Transverse colon (tissue), 4 donors: ENCODE data around the gene KRTAP9-6. TPM values are rescaled to one million over a fixed set of nuclear protein-coding genes. Genes with fewer than 3 reads are reported as not detected.
"Not testable (repeated sequence)": the region's sequence is repeated elsewhere in the genome, so short reads cannot be mapped to it uniquely, and the experiment has no call there.

Source experiments
- DNase-seq: peaks from one replicate; pipeline ENCODE4 v3.0.0-alpha.2; 2019
- H3K27ac ChIP-seq, 4 donors: fragments of 200-600 bp; sonication (generic); 2 replicates each; pipeline ENCODE4 v1.5.1; 2016 to 2018; ENCODE audit warnings: inconsistent platforms in 4 of 4
- H3K27me3 ChIP-seq: fragments of 200-600 bp; sonication (generic); 2 replicates; pipeline ENCODE4 v1.5.1; 2017; ENCODE audit warnings: inconsistent platforms
- H3K36me3 ChIP-seq, 4 donors: fragments of 200-600 bp; sonication (generic); 2 replicates each; pipeline ENCODE4 v1.5.1; 2017 to 2019; ENCODE audit warnings: inconsistent platforms in 4 of 4
- H3K4me1 ChIP-seq, 4 donors: fragments of 200-600 bp; sonication (generic); 2 replicates each; pipeline ENCODE4 v1.5.1; 2017 to 2020; ENCODE audit warnings: inconsistent platforms in 4 of 4
- H3K4me3 ChIP-seq, 4 donors: fragments of 200-600 bp; sonication (generic); 1 replicate in 1 of 4; 2 replicates in 3 of 4; pipeline versions ENCODE4 v1.5.1 to v1.6.1; 2017 to 2019; ENCODE audit warnings: inconsistent platforms in 4 of 4
- H3K9me3 ChIP-seq, 2 donors: fragments of 200-600 bp; sonication (generic); 2 replicates each; pipeline ENCODE4 v1.5.1; 2017 to 2019; ENCODE audit warnings: inconsistent platforms in 2 of 2
- CTCF ChIP-seq, 5 experiments: fragments of 200-600 bp in 3 of 5; fragments of 450-650 bp in 2 of 5; sonication (generic) in 3 of 5; IDR thresholded peaks; 1 replicate in 2 of 5; 2 replicates in 3 of 5; pipeline ENCODE4 v1.5.1; 2016 to 2017; ENCODE audit warnings: antibody characterized with exemption in 5 of 5, inconsistent platforms in 3 of 5, mild to moderate bottlenecking in 2 of 5, moderate library complexity in 1 of 5
- EP300 ChIP-seq: sonication (generic); formaldehyde crosslinking; IDR thresholded peaks from one replicate; pipeline ENCODE4 v1.6.1; 2017; ENCODE audit warnings: antibody characterized with exemption, low read depth
- POLR2A ChIP-seq: fragments of 450-650 bp; IDR thresholded peaks from one replicate; pipeline ENCODE4 v1.6.1; 2016; ENCODE audit warnings: antibody characterized with exemption, mild to moderate bottlenecking, moderate library complexity
- POLR2AphosphoS5 ChIP-seq, 3 donors: sonication (generic); formaldehyde crosslinking; IDR thresholded peaks; one replicate each; pipeline ENCODE4 v1.6.1; 2016; ENCODE audit warnings: antibody characterized with exemption in 3 of 3
- WGBS, 2 donors: methylation state at CpG; one replicate each; pipeline ENCODE4 v1.1.5; 2018; ENCODE audit warnings: low coverage in 1 of 2; 5-methylcytosine and 5-hydroxymethylcytosine counted together
- in situ Hi-C, 4 donors: fragments of 200-750 bp; cut with MboI; loops; one replicate each; pipeline versions ENCODE4 v1.15.0 to v1.15.1; 2017; ENCODE audit warnings: low sequenced_read_pairs in 3 of 4, low pct_ligation_motif_present in 1 of 4, low pct_unique_long_range_greater_than_20kb in 1 of 4
- intact Hi-C: fragments of 100-400 bp; cut with DNase I; formaldehyde crosslinking; loops from one replicate; pipeline ENCODE4 v1.15.1; 2023; ENCODE audit warnings: low total_unique reads
- total RNA-seq, 4 donors: library from RNA; depleted of rRNA; stranded (reverse); fragments of >200 nt; gene quantifications; one replicate each; pipeline ENCODE4 v1.1.0, GENCODE V29; 2016

KRTAP9-6 gene
- total RNA-seq, 4 donors from 2014 or later = not detected

GRCh38 chr17:41230094-41230493, 35.1 kb upstream of the KRTAP9-6 start:
- intact Hi-C loops (no loop called here), in situ Hi-C loops (no loop called here)
- TF ChIP-seq POLR2AphosphoS5 (IDR thresholded peaks at IDR 0.05) (no peak), POLR2A (no peak), CTCF (IDR thresholded peaks at IDR 0.05) (no peak), EP300 (no peak)
- Histone ChIP-seq H3K4me3 (no peak overlapping the region), H3K27me3 (peaks cover 24% of the 10 kb centered on the region), H3K27ac (no peak overlapping the region), H3K36me3 (no peaks in the 10 kb centered on the region), H3K4me1 (no peaks in the 10 kb centered on the region), H3K9me3 (no peaks in the 10 kb centered on the region)
- no peak for DNase-seq

- Histone ChIP-seq H3K36me3 (no peaks in the 10 kb centered on the region), H3K4me3 (no peak overlapping the region), H3K4me1 (no peaks in the 10 kb centered on the region), H3K27ac (no peak overlapping the region), H3K9me3 (no peaks in the 10 kb centered on the region), H3K27me3 (peaks cover 24% of the 10 kb centered on the region)
- DNase-seq = no peak
- 68 to 90% methylated on average over 3 to 6 of the region's 6 CpGs for WGBS, 2 donors
- in situ Hi-C loops (no loop called here), intact Hi-C loops (no loop called here)
- TF ChIP-seq CTCF (IDR thresholded peaks at IDR 0.05) (no peak), EP300 (no peak), POLR2AphosphoS5 (IDR thresholded peaks at IDR 0.05) (no peak), POLR2A (no peak)
Observed at GRCh38 chr17:41231731-41232130, 33.4 kb upstream of the KRTAP9-6 start.

GRCh38 chr17:41232399-41233105, 32.6 kb upstream of the KRTAP9-6 start, which contains the start of gene KRTAP9-3:
TSS of gene KRTAP9-3 (plus strand) at chr17:41232449. CDS start at chr17:41232502, 53 bp downstream.
- H3K4me3 ChIP-seq, H3K9me3 ChIP-seq, H3K4me1 ChIP-seq, intact Hi-C loops, H3K27ac ChIP-seq, H3K36me3 ChIP-seq, in situ Hi-C loops, DNase-seq: not testable (repeated sequence)
- WGBS, 2 donors = 80% methylated on average over 1 of the region's 1 CpG; no CpG with 5 or more reads in 1 of the 2 donors
- peaks cover 24% of the 10 kb centered on the region for H3K27me3 ChIP-seq

- in situ Hi-C loops, intact Hi-C loops, H3K4me1 ChIP-seq, H3K9me3 ChIP-seq, H3K4me3 ChIP-seq, DNase-seq, H3K36me3 ChIP-seq, H3K27ac ChIP-seq: not testable (repeated sequence)
- WGBS, 2 donors = 82% methylated on average over 4 of the region's 4 CpGs; no CpG with 5 or more reads in 1 of the 2 donors
- H3K27me3 ChIP-seq = peaks cover 17% of the 10 kb centered on the region
Observed at GRCh38 chr17:41237116-41237515, 28.1 kb upstream of the KRTAP9-6 start.

- H3K27me3 ChIP-seq = peaks cover 13% of the 10 kb centered on the region
- H3K4me1 ChIP-seq, in situ Hi-C loops, H3K9me3 ChIP-seq, intact Hi-C loops, DNase-seq, H3K36me3 ChIP-seq, H3K27ac ChIP-seq, H3K4me3 ChIP-seq: not testable (repeated sequence)
- WGBS, 2 donors = 25% methylated on average over 3 of the region's 3 CpGs; no CpG with 5 or more reads in 1 of the 2 donors
Observed at GRCh38 chr17:41237949-41238437, 27.2 kb upstream of the KRTAP9-6 start, which contains the start of gene KRTAP9-8. TSS of gene KRTAP9-8 (plus strand) at chr17:41237999. CDS start at chr17:41238052, 53 bp downstream.

- DNase-seq, H3K4me1 ChIP-seq, H3K4me3 ChIP-seq, intact Hi-C loops, H3K9me3 ChIP-seq, in situ Hi-C loops, H3K27ac ChIP-seq, H3K27me3 ChIP-seq, H3K36me3 ChIP-seq: not testable (repeated sequence)
- 44 to 54% methylated on average over 2 of the region's 2 CpGs for WGBS, 2 donors
Observed at GRCh38 chr17:41246995-41247787, 18.0 kb upstream of the KRTAP9-6 start.

GRCh38 chr17:41249637-41250240, 15.4 kb upstream of the KRTAP9-6 start, which contains the start of gene KRTAP9-4:
TSS of gene KRTAP9-4 (plus strand) at chr17:41249687. CDS start at chr17:41249721, 34 bp downstream.
- in situ Hi-C loops = loop anchor here in 1 of 4 donors (25.0 kb wide), 1 partner anchor 113 kb away; the partner anchor contains the start of genes KRT33A and KRT33B
- intact Hi-C loops, H3K27me3 ChIP-seq, H3K36me3 ChIP-seq, H3K4me1 ChIP-seq, DNase-seq, H3K27ac ChIP-seq, H3K4me3 ChIP-seq, H3K9me3 ChIP-seq: not testable (repeated sequence)
- WGBS, 2 donors = 80% methylated on average over 1 of the region's 2 CpGs; no CpG with 5 or more reads in 1 of the 2 donors
